Measurements from ENCODE around the gene ABHD15. TPM values are rescaled to one million over a fixed set of nuclear protein-coding genes. Genes with fewer than 3 reads are reported as not detected.

ABHD15 gene
- total RNA-seq (9.8 TPM), polyA plus RNA-seq (ENCODE audit: insufficient read depth, low read depth, low replicate concordance) (8.9 TPM)
- long read RNA-seq, donor 1, partial matches to known transcripts, result 22 of 48 reads
- long read RNA-seq, donor 1, other reads (novel, unspliced or antisense), result 22 of 48 reads
- long read RNA-seq, donor 2, partial matches to known transcripts, result 24 of 26 reads
- long read RNA-seq, donor 2, other reads (novel, unspliced or antisense), result 0 of 26 reads
- long read RNA-seq, donor 3, partial matches to known transcripts, result 21 of 46 reads
- long read RNA-seq, donor 3, other reads (novel, unspliced or antisense), result 23 of 46 reads
- long read RNA-seq, donor 4, partial matches to known transcripts, result 0 of 2 reads
- long read RNA-seq, donor 4, other reads (novel, unspliced or antisense), result 0 of 2 reads
- long read RNA-seq, donor 5, result 0 reads
- long read RNA-seq, donor 6, partial matches to known transcripts, result 0 of 2 reads
- long read RNA-seq, donor 6, other reads (novel, unspliced or antisense), result 0 of 2 reads
- long read RNA-seq, donor 7, transcript ABHD15-201 (2 exons, 3,592 nt), result major isoform, 12 of 15 reads
- long read RNA-seq, donor 7, partial matches to known transcripts, result 0 of 15 reads
- long read RNA-seq, donor 7, other reads (novel, unspliced or antisense), result 3 of 15 reads
- long read RNA-seq, donor 8, partial matches to known transcripts, result 28 of 47 reads
- long read RNA-seq, donor 8, other reads (novel, unspliced or antisense), result 16 of 47 reads
- long read RNA-seq, donor 9, partial matches to known transcripts, result 25 of 39 reads
- long read RNA-seq, donor 9, other reads (novel, unspliced or antisense), result 14 of 39 reads
- long read RNA-seq, donor 10, transcript ABHD15-201 (2 exons, 3,592 nt), result major isoform, 6 of 74 reads
- long read RNA-seq, donor 10, partial matches to known transcripts, result 68 of 74 reads
- long read RNA-seq, donor 10, other reads (novel, unspliced or antisense), result 0 of 74 reads

GRCh38 chr17:29566473-29567303, at the start of gene ABHD15:
TSS of gene ABHD15 (minus strand) at chr17:29567037. CDS start at chr17:29566966, 71 bp downstream.
- Histone ChIP-seq H3K9ac (ENCODE audit: low read length in 3 of 3) (peak within 1 kb of the TSS in 2 of 3 donors; percentile 63 to 75), H3K36me3 (ENCODE audit: control insufficient read depth in 2 of 3, insufficient read depth in 3 of 3, low read length in 3 of 3) (peaks cover 0 to 3% (median 2%) of the 10 kb centered on the region in 3 donors), H3K9me3 (ENCODE audit: control insufficient read depth in 2 of 3, insufficient read depth in 1 of 3, low read length in 3 of 3) (no peaks in the 10 kb centered on the region), H3K27ac (ENCODE audit: low read depth in 2 of 2, low read length in 2 of 2) (peak within 1 kb of the TSS; percentile 87 to 91), H3K4me3 (ENCODE audit: low read length in 3 of 3) (peak within 1 kb of the TSS; percentile 34 to 86 (median 81)), H3K4me1 (ENCODE audit: control insufficient read depth in 2 of 3, insufficient read depth in 2 of 3, low read depth in 1 of 3, low read length in 3 of 3) (peaks cover 0 to 22% (median 11%) of the 10 kb centered on the region in 3 donors), H3K27me3 (ENCODE audit: control insufficient read depth, insufficient read depth, low read length) (no peaks in the 10 kb centered on the region)
- intact Hi-C loops (cut with DNase I), result no loop called here
- DNase-seq (peak; percentile 69 to 90 (median 77)), FAIRE-seq (no peak)
- no peak for TF ChIP-seq CTCF (IDR thresholded peaks at IDR 0.05; ENCODE audit: borderline replicate concordance, extremely low read depth, insufficient read depth)

GRCh38 chr17:29615492-29616299, 48.9 kb upstream of the ABHD15 start:
- no peak overlapping the region for H3K9ac ChIP-seq (ENCODE audit: low read length in 3 of 3)
- peak; percentile 81 to 96 (median 93) for DNase-seq
- no peak for FAIRE-seq
- no peak for TF ChIP-seq CTCF (IDR thresholded peaks at IDR 0.05; ENCODE audit: borderline replicate concordance, extremely low read depth, insufficient read depth)
- no peaks in the 10 kb centered on the region for H3K9me3 ChIP-seq (ENCODE audit: control insufficient read depth in 2 of 3, insufficient read depth in 1 of 3, low read length in 3 of 3)
- H3K36me3 ChIP-seq (ENCODE audit: control insufficient read depth in 2 of 3, insufficient read depth in 3 of 3, low read length in 3 of 3), result no peaks in the 10 kb centered on the region
- intact Hi-C loops (cut with DNase I), result no loop called here
- no peak overlapping the region for H3K27ac ChIP-seq (ENCODE audit: low read depth in 2 of 2, low read length in 2 of 2)
- peaks cover 22% of the 10 kb centered on the region for H3K27me3 ChIP-seq (ENCODE audit: control insufficient read depth, insufficient read depth, low read length)
- peaks cover 0 to 33% (median 17%) of the 10 kb centered on the region in 3 donors for H3K4me1 ChIP-seq (ENCODE audit: control insufficient read depth in 2 of 3, insufficient read depth in 2 of 3, low read depth in 1 of 3, low read length in 3 of 3)
- peak overlapping the region; percentile 6 to 54 (median 9) for H3K4me3 ChIP-seq (ENCODE audit: low read length in 3 of 3)

GRCh38 chr17:29615048-29615385, 48.2 kb upstream of the ABHD15 start:
- Histone ChIP-seq H3K9me3 (ENCODE audit: control insufficient read depth in 2 of 3, insufficient read depth in 1 of 3, low read length in 3 of 3) (no peaks in the 10 kb centered on the region), H3K4me3 (ENCODE audit: low read length in 3 of 3) (peak overlapping the region in 1 of 3 donors; percentile 54), H3K4me1 (ENCODE audit: control insufficient read depth in 2 of 3, insufficient read depth in 2 of 3, low read depth in 1 of 3, low read length in 3 of 3) (peaks cover 0 to 33% (median 17%) of the 10 kb centered on the region in 3 donors), H3K27ac (ENCODE audit: low read depth in 2 of 2, low read length in 2 of 2) (no peak overlapping the region), H3K9ac (ENCODE audit: low read length in 3 of 3) (no peak overlapping the region), H3K27me3 (ENCODE audit: control insufficient read depth, insufficient read depth, low read length) (peaks cover 22% of the 10 kb centered on the region), H3K36me3 (ENCODE audit: control insufficient read depth in 2 of 3, insufficient read depth in 3 of 3, low read length in 3 of 3) (no peaks in the 10 kb centered on the region)
- DNase-seq, result peak in 1 of 5 donors; percentile 16
- TF ChIP-seq CTCF (IDR thresholded peaks at IDR 0.05; ENCODE audit: borderline replicate concordance, extremely low read depth, insufficient read depth), result no peak
- FAIRE-seq, result no peak
- intact Hi-C loops (cut with DNase I), result no loop called here

Measured in kidney (tissue), 22 donors.